HG02759 (cell line): ENCODE data around the gene FAM83C.

Source experiments
- ATAC-seq: cut with Tn5 transposase; IDR thresholded peaks from one replicate; pipeline ENCODE4 v1.9.1; 2021; ENCODE audit warnings: mild to moderate bottlenecking, moderate library complexity; ENCODE audit not compliant: unreplicated experiment

FAM83C gene

GRCh38 chr20:35291654-35292503, at the start of gene FAM83C:
Gene FAM83C, minus strand, starts transcription at chr20:35292425. Its CDS starts 121 bp downstream, at chr20:35292304.
- ATAC-seq, result no peak

- no peak for ATAC-seq
These were observed 49.3 kb upstream of the FAM83C start for GRCh38 chr20:35341366-35342028.

- no peak for ATAC-seq
These were observed 48.2 kb upstream of the FAM83C start for GRCh38 chr20:35340436-35340835.

GRCh38 chr20:35339636-35340035, 47.4 kb upstream of the FAM83C start:
- ATAC-seq, result no peak

GRCh38 chr20:35339007-35339406, 46.8 kb upstream of the FAM83C start:
- ATAC-seq, result no peak

- ATAC-seq, result no peak
These were observed 42.3 kb upstream of the FAM83C start for GRCh38 chr20:35334311-35335101.

GRCh38 chr20:35333606-35334005, 41.4 kb upstream of the FAM83C start:
- ATAC-seq, result no peak

- no peak for ATAC-seq
These were observed 40.4 kb upstream of the FAM83C start for GRCh38 chr20:35332540-35333200.

GRCh38 chr20:35329435-35330139, 37.4 kb upstream of the FAM83C start:
- no peak for ATAC-seq

GRCh38 chr20:35328689-35329088, 36.5 kb upstream of the FAM83C start:
- ATAC-seq, result no peak

- no peak for ATAC-seq
These were observed 36.0 kb upstream of the FAM83C start for GRCh38 chr20:35328095-35328685.

- no peak for ATAC-seq
These were observed 35.1 kb upstream of the FAM83C start for GRCh38 chr20:35327074-35327976.

- ATAC-seq, result no peak
These were observed 34.5 kb upstream of the FAM83C start for GRCh38 chr20:35326740-35327073.

GRCh38 chr20:35326021-35326739, 34.0 kb upstream of the FAM83C start:
- ATAC-seq, result no peak

- no peak for ATAC-seq
These were observed 33.2 kb upstream of the FAM83C start for GRCh38 chr20:35325401-35325800.

GRCh38 chr20:35320396-35321126, 28.3 kb upstream of the FAM83C start:
- ATAC-seq, result no peak

GRCh38 chr20:35319871-35320197, 27.6 kb upstream of the FAM83C start:
- no peak for ATAC-seq
